ENCODE measurements around the gene CCDC83. TPM values are rescaled to one million over a fixed set of nuclear protein-coding genes. Genes with fewer than 3 reads are reported as not detected.
"Not testable (repeated sequence)": the region's sequence is repeated elsewhere in the genome, so short reads cannot be mapped to it uniquely, and the experiment has no call there.

The CCDC83 gene
- polyA plus RNA-seq, 1 donor = not detected

- DNase-seq (ENCODE audit: low read depth) = peak; percentile 32
These were observed 31.2 kb downstream of the CCDC83 start for GRCh38 chr11:85886089-85887056.

- DNase-seq (ENCODE audit: low read depth) = no peak
These were observed 33.9 kb downstream of the CCDC83 start for GRCh38 chr11:85889108-85889507.

- no peak for DNase-seq (ENCODE audit: low read depth)
These were observed 34.7 kb downstream of the CCDC83 start for GRCh38 chr11:85889676-85890579.

- DNase-seq (ENCODE audit: low read depth) = no peak
These were observed 38.2 kb downstream of the CCDC83 start for GRCh38 chr11:85893395-85893794.

GRCh38 chr11:85896876-85897275 lies 41.7 kb downstream of the CCDC83 start:
- no peak for DNase-seq (ENCODE audit: low read depth)

GRCh38 chr11:85898456-85898855 lies 43.3 kb downstream of the CCDC83 start:
- no peak for DNase-seq (ENCODE audit: low read depth)

GRCh38 chr11:85902353-85902752 lies 47.2 kb downstream of the CCDC83 start:
- DNase-seq (ENCODE audit: low read depth) = no peak

GRCh38 chr11:85903406-85903805 lies 48.2 kb downstream of the CCDC83 start:
- DNase-seq (ENCODE audit: low read depth) = no peak

- no peak for DNase-seq (ENCODE audit: low read depth)
These were observed 48.6 kb downstream of the CCDC83 start for GRCh38 chr11:85903811-85904210.

GRCh38 chr11:85912414-85912813 lies 57.2 kb downstream of the CCDC83 start:
- no peak for DNase-seq (ENCODE audit: low read depth)

GRCh38 chr11:85913513-85913912 lies 58.3 kb downstream of the CCDC83 start:
- no peak for DNase-seq (ENCODE audit: low read depth)

- no peak for DNase-seq (ENCODE audit: low read depth)
These were observed 59.2 kb downstream of the CCDC83 start for GRCh38 chr11:85914425-85914824.

GRCh38 chr11:85918910-85919794 lies 64.0 kb downstream of the CCDC83 start:
- no peak for DNase-seq (ENCODE audit: low read depth)

- DNase-seq (ENCODE audit: low read depth) = no peak
These were observed 67.2 kb downstream of the CCDC83 start for GRCh38 chr11:85922367-85922766.

GRCh38 chr11:85923455-85923854 lies 68.3 kb downstream of the CCDC83 start:
- DNase-seq (ENCODE audit: low read depth) = no peak

- not testable (repeated sequence) for DNase-seq (ENCODE audit: low read depth)
These were observed 71.6 kb downstream of the CCDC83 start for GRCh38 chr11:85926653-85927214.

GRCh38 chr11:85930879-85931366 lies 75.7 kb downstream of the CCDC83 start:
- DNase-seq (ENCODE audit: low read depth) = no peak

- no peak for DNase-seq (ENCODE audit: low read depth)
These were observed 79.5 kb downstream of the CCDC83 start for GRCh38 chr11:85934596-85935169.

- DNase-seq (ENCODE audit: low read depth) = no peak
These were observed 80.6 kb downstream of the CCDC83 start for GRCh38 chr11:85935751-85936150.

- DNase-seq (ENCODE audit: low read depth) = no peak
These were observed 82.7 kb downstream of the CCDC83 start for GRCh38 chr11:85937835-85938234.
